Sigmoid colon (tissue), 7 donors: ENCODE measurements around the gene PTPN2. TPM values are rescaled to one million over a fixed set of nuclear protein-coding genes. Genes with fewer than 3 reads are reported as not detected.

Experiments
- DNase-seq: peaks from one replicate; pipeline ENCODE4 v3.0.0-alpha.2; 2019
- H3K27ac ChIP-seq, 4 donors: fragments of 200-600 bp; sonication (generic); one replicate each; pipeline ENCODE4 v1.5.1; 2016 to 2019; ENCODE audit warnings: mild to moderate bottlenecking in 1 of 4
- H3K27me3 ChIP-seq, 3 donors: fragments of 200-600 bp; sonication (generic); one replicate each; pipeline ENCODE4 v1.5.1; 2019; ENCODE audit warnings: mild to moderate bottlenecking in 1 of 3
- H3K36me3 ChIP-seq, 4 donors: fragments of 200-600 bp; sonication (generic); one replicate each; pipeline ENCODE4 v1.5.1; 2016 to 2019
- H3K4me1 ChIP-seq, 4 donors: fragments of 200-600 bp; sonication (generic); one replicate each; pipeline ENCODE4 v1.5.1; 2017 to 2019
- H3K4me3 ChIP-seq, 4 donors: fragments of 200-600 bp; sonication (generic); one replicate each; pipeline ENCODE4 v1.5.1; 2017 to 2019; ENCODE audit warnings: mild to moderate bottlenecking in 2 of 4, moderate library complexity in 1 of 4
- H3K9me3 ChIP-seq, 4 donors: fragments of 200-600 bp in 3 of 4; sonication (generic) in 3 of 4; one replicate each; pipeline versions ENCODE4 v1.5.1 to v1.6.1; 2013 to 2019
- CTCF ChIP-seq, 4 experiments: fragments of 450-650 bp in 3 of 4; fragments of 200-600 bp in 1 of 4; IDR thresholded peaks; one replicate each; pipeline ENCODE4 v1.5.1; 2016 to 2019; ENCODE audit warnings: antibody characterized with exemption in 4 of 4, mild to moderate bottlenecking in 3 of 4, moderate library complexity in 2 of 4
- EP300 ChIP-seq, 4 donors: sonication (generic); formaldehyde crosslinking; IDR thresholded peaks; one replicate each; pipeline ENCODE4 v1.6.1; 2017; ENCODE audit warnings: antibody characterized with exemption in 4 of 4
- POLR2A ChIP-seq, 2 donors: fragments of 450-650 bp; IDR thresholded peaks; one replicate each; pipeline ENCODE4 v1.6.1; 2016; ENCODE audit warnings: antibody characterized with exemption in 2 of 2, mild to moderate bottlenecking in 2 of 2, moderate library complexity in 2 of 2
- POLR2AphosphoS5 ChIP-seq, 4 donors: sonication (generic); formaldehyde crosslinking; IDR thresholded peaks; one replicate each; pipeline ENCODE4 v1.6.1; 2017; ENCODE audit warnings: antibody characterized with exemption in 4 of 4
- WGBS, 2 donors: extraction: QIAGEN DNeasy Blood & Tissue Kit; methylation state at CpG; one replicate each; pipeline ENCODE4 v1.1.7; 2013; 5-methylcytosine and 5-hydroxymethylcytosine counted together
- intact Hi-C: fragments of 100-400 bp; cut with DNase I; formaldehyde crosslinking; loops from one replicate; pipeline ENCODE4 v1.15.1; 2023
- polyA plus RNA-seq, 3 donors: library from polyadenylated mRNA; stranded (reverse); fragments of 200-250 nt; gene quantifications; one replicate each; pipeline ENCODE4 v1.2.3, GENCODE V29; 2013
- total RNA-seq, 4 donors: library from RNA; depleted of rRNA; stranded (reverse); fragments of >200 nt; gene quantifications; one replicate each; pipeline ENCODE4 v1.1.0, GENCODE V29; 2016
- donor health status: healthy with polysubstance abuse.
- donor health status: Bipolar disorder and iron deficiency.
- donor health status: healthy.

The PTPN2 gene
- total and polyA plus RNA-seq, 7 donors: 20.0 to 43.1 (median 31.0) TPM

- Histone ChIP-seq H3K4me1 (no peaks in the 10 kb centered on the region), H3K27me3 (no peaks in the 10 kb centered on the region), H3K27ac (no peak overlapping the region), H3K4me3 (no peak overlapping the region), H3K36me3 (peaks cover 0 to 7% (median 0%) of the 10 kb centered on the region in 4 donors), H3K9me3 (no peaks in the 10 kb centered on the region)
- TF ChIP-seq EP300 (IDR thresholded peaks at IDR 0.05): no peak
- TF ChIP-seq POLR2A (IDR thresholded peaks at IDR 0.05): no peak
- TF ChIP-seq CTCF (IDR thresholded peaks at IDR 0.05): no peak
- TF ChIP-seq POLR2AphosphoS5 (IDR thresholded peaks at IDR 0.05): no peak
- DNase-seq: no peak
- intact Hi-C loops: no loop called here
- 65 to 72% methylated on average over 3 of the region's 3 CpGs for WGBS, 2 donors
Observed at GRCh38 chr18:12851716-12852115, 32.3 kb downstream of the PTPN2 start.

- no peaks in the 10 kb centered on the region for H3K27me3 ChIP-seq
- no peaks in the 10 kb centered on the region for H3K4me1 ChIP-seq
- no peak overlapping the region for H3K27ac ChIP-seq
- no peak for DNase-seq
- H3K4me3 ChIP-seq: no peak overlapping the region
- no peaks in the 10 kb centered on the region for H3K36me3 ChIP-seq
- intact Hi-C loops: no loop called here
- no peak for TF ChIP-seq CTCF (IDR thresholded peaks at IDR 0.05)
- peaks cover 0 to 2% (median 0%) of the 10 kb centered on the region in 4 donors for H3K9me3 ChIP-seq
- 90 to 93% methylated on average over 2 of the region's 2 CpGs for WGBS, 2 donors
Observed at GRCh38 chr18:12849548-12849947, 34.5 kb downstream of the PTPN2 start.

- no peak for TF ChIP-seq CTCF (IDR thresholded peaks at IDR 0.05)
- TF ChIP-seq EP300 (IDR thresholded peaks at IDR 0.05): no peak
- TF ChIP-seq POLR2A (IDR thresholded peaks at IDR 0.05): no peak
- no peak for TF ChIP-seq POLR2AphosphoS5 (IDR thresholded peaks at IDR 0.05)
- peaks cover 0 to 2% (median 0%) of the 10 kb centered on the region in 4 donors for H3K9me3 ChIP-seq
- no peaks in the 10 kb centered on the region for H3K36me3 ChIP-seq
- H3K4me1 ChIP-seq: peaks cover 0 to 4% (median 0%) of the 10 kb centered on the region in 4 donors
- no peak for DNase-seq
- no peaks in the 10 kb centered on the region for H3K27me3 ChIP-seq
- H3K4me3 ChIP-seq: no peak overlapping the region
- no peak overlapping the region for H3K27ac ChIP-seq
- intact Hi-C loops: no loop called here
- WGBS, 2 donors: 86 to 88% methylated on average over 1 of the region's 1 CpG
Observed at GRCh38 chr18:12848405-12848804, 35.6 kb downstream of the PTPN2 start.

GRCh38 chr18:12844391-12844790, 39.6 kb downstream of the PTPN2 start:
- peaks cover 0 to 2% (median 0%) of the 10 kb centered on the region in 4 donors for H3K9me3 ChIP-seq
- DNase-seq: no peak
- intact Hi-C loops: no loop called here
- TF ChIP-seq POLR2AphosphoS5 (IDR thresholded peaks at IDR 0.05): no peak
- TF ChIP-seq CTCF (IDR thresholded peaks at IDR 0.05): no peak
- no peak for TF ChIP-seq POLR2A (IDR thresholded peaks at IDR 0.05)
- no peak for TF ChIP-seq EP300 (IDR thresholded peaks at IDR 0.05)
- WGBS, 2 donors: 86 to 95% methylated on average over 2 of the region's 2 CpGs
- H3K27ac ChIP-seq: no peak overlapping the region
- H3K4me3 ChIP-seq: no peak overlapping the region
- H3K36me3 ChIP-seq: peaks cover 0 to 3% (median 0%) of the 10 kb centered on the region in 4 donors
- H3K4me1 ChIP-seq: peaks cover 0 to 6% (median 0%) of the 10 kb centered on the region in 4 donors
- no peaks in the 10 kb centered on the region for H3K27me3 ChIP-seq
